HUES6 (cell line): Measurements from ENCODE around the gene MCM9.
"Not testable (repeated sequence)": the region's sequence is repeated elsewhere in the genome, so short reads cannot be mapped to it uniquely, and the experiment has no call there.

Source experiments
- H3K27ac ChIP-seq: 2 replicates; pipeline ENCODE4 v1.7.0; 2013; ENCODE audit warnings: low read depth, mild to moderate bottlenecking, low read length, inconsistent platforms
- H3K27me3 ChIP-seq: 2 replicates; pipeline ENCODE4 v1.6.1; 2013; ENCODE audit warnings: low read length; ENCODE audit not compliant: control insufficient read depth, insufficient read depth
- H3K36me3 ChIP-seq: 2 replicates; pipeline ENCODE4 v1.6.1; 2013; ENCODE audit warnings: low read length; ENCODE audit not compliant: control insufficient read depth, insufficient read depth
- H3K4me1 ChIP-seq: 2 replicates; pipeline ENCODE4 v1.6.1; 2013; ENCODE audit warnings: low read length; ENCODE audit not compliant: control insufficient read depth, insufficient read depth
- H3K4me3 ChIP-seq: 2 replicates; pipeline ENCODE4 v1.5.1; 2013; ENCODE audit warnings: low read depth, low read length
- H3K9ac ChIP-seq: one replicate; pipeline ENCODE4 v1.6.1; 2013; ENCODE audit warnings: mild to moderate bottlenecking, low read length
- H3K9me3 ChIP-seq: 2 replicates; pipeline ENCODE4 v1.6.1; 2013; ENCODE audit warnings: low read depth, low read length; ENCODE audit not compliant: control insufficient read depth, insufficient read depth

Gene MCM9

DNA sequence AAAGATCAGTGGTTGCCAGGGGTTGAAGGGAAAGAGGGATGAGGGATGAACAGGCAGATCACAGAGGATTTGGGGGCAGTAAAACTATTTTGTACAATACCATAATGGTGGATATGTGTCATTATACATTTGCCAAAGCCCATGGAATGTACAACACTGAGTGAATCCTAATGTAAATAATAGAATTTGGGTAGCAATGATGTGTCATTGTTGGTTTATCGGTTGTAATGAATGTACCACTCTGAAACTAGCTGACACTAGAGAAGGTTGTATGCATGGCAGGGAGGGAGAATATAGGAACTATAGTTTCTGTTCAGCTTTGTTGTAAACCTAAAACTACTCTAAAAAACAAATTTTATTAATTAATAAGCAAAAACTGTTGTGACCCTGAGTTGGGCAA, 58.8 kb downstream of the MCM9 start:
- no peak overlapping the region for H3K27ac ChIP-seq
- H3K4me1 ChIP-seq, result no peaks in the 10 kb centered on the region
- no peak overlapping the region for H3K9ac ChIP-seq
- no peak overlapping the region for H3K4me3 ChIP-seq
- no peaks in the 10 kb centered on the region for H3K36me3 ChIP-seq
- H3K27me3 ChIP-seq, result no peaks in the 10 kb centered on the region
- H3K9me3 ChIP-seq, result no peaks in the 10 kb centered on the region

GRCh38 chr6:118875672-118876071, 59.3 kb downstream of the MCM9 start:
- H3K4me1 ChIP-seq, result no peaks in the 10 kb centered on the region
- H3K36me3 ChIP-seq, result no peaks in the 10 kb centered on the region
- H3K9ac ChIP-seq, result no peak overlapping the region
- H3K27ac ChIP-seq, result no peak overlapping the region
- H3K27me3 ChIP-seq, result no peaks in the 10 kb centered on the region
- no peaks in the 10 kb centered on the region for H3K9me3 ChIP-seq
- no peak overlapping the region for H3K4me3 ChIP-seq

DNA sequence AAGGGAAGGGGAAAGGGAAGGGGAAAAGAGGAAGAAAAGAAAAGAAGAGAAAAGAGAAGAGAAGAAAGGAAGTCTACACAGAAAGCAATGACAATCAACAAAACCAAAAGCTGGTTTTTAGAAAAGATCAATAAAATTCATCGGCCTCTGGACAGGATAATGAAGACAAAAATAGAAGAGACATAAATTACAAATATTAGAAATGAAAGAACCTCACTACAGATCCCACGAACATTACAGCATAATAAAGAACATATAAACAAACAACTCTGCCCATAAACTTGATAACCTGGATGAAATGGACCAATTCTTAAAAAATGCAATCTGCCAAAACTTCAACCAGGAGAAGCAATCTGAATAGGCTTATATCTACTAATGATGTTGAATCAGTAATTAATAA, 61.7 kb downstream of the MCM9 start:
- Histone ChIP-seq H3K36me3 (no peaks in the 10 kb centered on the region), H3K4me1 (no peaks in the 10 kb centered on the region), H3K9me3 (no peaks in the 10 kb centered on the region)

DNA sequence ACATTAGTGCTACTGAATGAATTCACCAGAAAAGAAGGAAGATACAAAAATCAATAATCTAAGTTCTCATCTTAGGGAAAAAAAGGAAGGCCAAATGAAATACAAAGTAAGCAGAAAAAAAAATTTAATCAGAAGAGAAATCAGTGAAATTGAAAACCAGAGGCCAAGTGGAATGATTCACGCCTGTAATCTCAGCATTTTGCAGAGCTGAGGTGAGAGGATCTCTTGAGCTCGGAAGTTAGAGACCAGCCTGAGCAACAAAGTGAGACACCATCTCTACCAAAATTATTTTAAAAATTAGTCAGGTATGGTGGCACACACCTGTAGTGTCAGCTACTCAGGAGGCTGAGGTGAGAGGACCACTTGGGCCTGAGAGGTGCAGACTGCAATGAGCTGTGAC, 62.2 kb downstream of the MCM9 start:
- H3K27me3 ChIP-seq, result no peaks in the 10 kb centered on the region
- H3K4me3 ChIP-seq, result no peak overlapping the region
- H3K36me3 ChIP-seq, result no peaks in the 10 kb centered on the region
- H3K27ac ChIP-seq, result no peak overlapping the region
- H3K4me1 ChIP-seq, result no peaks in the 10 kb centered on the region
- no peaks in the 10 kb centered on the region for H3K9me3 ChIP-seq
- H3K9ac ChIP-seq, result no peak overlapping the region

More for the DNA sequence above, 61.7 kb downstream of the MCM9 start:
- H3K4me3 ChIP-seq, result no peak overlapping the region
- no peak overlapping the region for H3K9ac ChIP-seq
- no peaks in the 10 kb centered on the region for H3K27me3 ChIP-seq
- H3K27ac ChIP-seq, result no peak overlapping the region

GRCh38 chr6:118872318-118872717, 62.6 kb downstream of the MCM9 start:
- Histone ChIP-seq H3K36me3 (no peaks in the 10 kb centered on the region), H3K4me1 (no peaks in the 10 kb centered on the region), H3K9me3 (no peaks in the 10 kb centered on the region), H3K4me3 (no peak overlapping the region), H3K9ac (no peak overlapping the region), H3K27ac (no peak overlapping the region), H3K27me3 (no peaks in the 10 kb centered on the region)

DNA sequence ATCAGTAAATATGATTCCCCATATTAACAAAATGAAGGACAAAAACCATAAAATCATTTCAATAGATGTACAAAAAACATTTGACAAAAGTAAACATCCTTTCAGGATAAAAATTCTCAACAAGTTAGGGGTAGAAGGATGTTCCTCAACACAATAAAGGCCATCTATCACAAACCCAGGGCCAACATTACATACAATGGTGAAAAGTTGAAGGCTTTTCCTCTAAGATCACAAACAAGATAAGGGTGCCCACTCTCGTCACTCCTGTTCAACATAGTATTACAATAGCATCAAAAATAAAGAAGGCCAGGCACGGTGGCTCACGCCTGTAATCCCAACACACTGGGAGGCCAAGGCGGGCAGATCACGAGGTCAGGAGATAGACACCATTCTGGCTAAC, 63.6 kb downstream of the MCM9 start:
- Histone ChIP-seq H3K9me3 (no peaks in the 10 kb centered on the region), H3K4me3 (no peak overlapping the region), H3K27ac (no peak overlapping the region), H3K9ac (no peak overlapping the region), H3K27me3 (no peaks in the 10 kb centered on the region), H3K36me3 (no peaks in the 10 kb centered on the region), H3K4me1 (no peaks in the 10 kb centered on the region)

- H3K4me3 ChIP-seq, result no peak overlapping the region
Measured at GRCh38 chr6:118869894-118870589, 64.9 kb downstream of the MCM9 start.

DNA sequence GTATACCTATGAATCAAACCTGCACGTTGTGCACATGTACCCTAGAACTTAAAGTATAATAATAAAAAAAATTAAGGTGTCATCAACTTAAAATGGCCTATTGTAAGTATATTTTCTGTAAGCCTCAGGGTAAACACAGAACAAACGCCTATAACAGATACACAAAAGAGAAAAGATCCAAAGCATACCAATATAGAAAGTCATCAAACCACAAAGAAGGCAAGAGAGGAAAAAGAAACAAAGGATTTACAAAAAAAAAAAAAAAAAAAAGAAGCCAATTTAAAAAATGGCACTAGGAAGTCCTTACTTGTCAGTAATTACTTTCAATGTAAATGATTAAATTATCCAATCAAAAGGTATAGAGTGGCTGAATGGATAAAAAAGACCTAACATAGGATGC, 65.6 kb downstream of the MCM9 start:
- no peak overlapping the region for H3K27ac ChIP-seq
- no peak overlapping the region for H3K9ac ChIP-seq
- no peaks in the 10 kb centered on the region for H3K27me3 ChIP-seq
- H3K9me3 ChIP-seq, result no peaks in the 10 kb centered on the region
- no peaks in the 10 kb centered on the region for H3K36me3 ChIP-seq
- H3K4me3 ChIP-seq, result no peak overlapping the region
- H3K4me1 ChIP-seq, result no peaks in the 10 kb centered on the region

More at GRCh38 chr6:118869894-118870589, 64.9 kb downstream of the MCM9 start:
- Histone ChIP-seq H3K27me3 (no peaks in the 10 kb centered on the region), H3K4me1 (no peaks in the 10 kb centered on the region), H3K9me3 (no peaks in the 10 kb centered on the region), H3K36me3 (no peaks in the 10 kb centered on the region), H3K9ac (no peak overlapping the region), H3K27ac (no peak overlapping the region)

GRCh38 chr6:118868901-118869300, 66.1 kb downstream of the MCM9 start:
- not testable (repeated sequence) for H3K36me3 ChIP-seq, H3K9ac ChIP-seq, H3K27me3 ChIP-seq, H3K9me3 ChIP-seq, H3K27ac ChIP-seq, H3K4me1 ChIP-seq, H3K4me3 ChIP-seq

GRCh38 chr6:118867181-118867580, 67.8 kb downstream of the MCM9 start:
- Histone ChIP-seq H3K27ac (no peak overlapping the region), H3K4me1 (no peaks in the 10 kb centered on the region), H3K9ac (no peak overlapping the region), H3K27me3 (no peaks in the 10 kb centered on the region), H3K4me3 (no peak overlapping the region), H3K36me3 (no peaks in the 10 kb centered on the region), H3K9me3 (peaks cover 7% of the 10 kb centered on the region; the same call in 1 of the 2 replicates)

DNA sequence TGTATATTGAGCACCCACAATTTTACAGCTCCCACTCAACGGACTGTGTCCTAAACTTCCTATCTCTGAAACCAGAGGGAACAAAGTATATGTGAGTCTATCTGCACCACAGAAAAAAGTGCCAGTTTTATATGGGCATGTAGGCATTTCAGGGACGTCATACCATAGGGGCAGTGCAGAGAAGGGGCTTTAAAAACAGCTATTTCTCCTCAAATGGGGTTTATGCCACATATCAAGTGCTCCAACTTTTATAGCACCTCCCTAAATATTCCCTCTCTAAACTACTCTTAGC, 69.9 kb downstream of the MCM9 start:
- H3K9me3 ChIP-seq, result peaks cover 12% of the 10 kb centered on the region; the same call in 1 of the 2 replicates
- H3K27ac ChIP-seq, result no peak overlapping the region
- no peak overlapping the region for H3K9ac ChIP-seq
- H3K27me3 ChIP-seq, result no peaks in the 10 kb centered on the region
- no peaks in the 10 kb centered on the region for H3K36me3 ChIP-seq
- no peak overlapping the region for H3K4me3 ChIP-seq
- H3K4me1 ChIP-seq, result no peaks in the 10 kb centered on the region
